ENCODE data around the gene SH3RF2. TPM values are rescaled to one million over a fixed set of nuclear protein-coding genes. Genes with fewer than 3 reads are reported as not detected.

Gene SH3RF2
- polyA plus RNA-seq, 3 donors: not detected

DNA sequence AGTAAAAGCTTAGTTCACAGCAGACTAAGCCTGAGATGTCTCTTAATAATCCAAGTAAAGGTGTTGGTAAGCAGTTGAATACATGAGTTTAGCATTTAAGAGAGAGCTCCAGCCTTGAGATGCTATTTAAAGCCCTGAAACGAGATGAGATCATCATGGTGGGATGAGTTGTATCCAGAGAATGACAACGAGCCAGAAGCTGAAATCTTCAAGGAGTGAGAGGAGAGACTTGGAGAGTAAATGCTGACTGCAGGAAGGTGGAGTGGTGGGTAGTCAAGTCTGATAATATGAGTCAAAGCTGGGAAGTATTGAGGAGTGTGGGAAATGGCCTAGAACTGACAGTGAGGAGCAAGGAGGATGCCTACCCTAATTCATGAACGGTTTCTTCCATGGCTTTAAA, 115.3 kb downstream of the SH3RF2 start:
- H3K27me3 Mint-ChIP-seq (ENCODE audit: low read depth in 3 of 3): peaks cover 0 to 5% (median 2%) of the 10 kb centered on the region in 3 donors
- no peaks in the 10 kb centered on the region for H3K36me3 Mint-ChIP-seq
- Histone ChIP-seq H3K27me3 (ENCODE audit: control insufficient read depth in 2 of 2, insufficient read depth in 2 of 2, low read length in 2 of 2) (no peaks in the 10 kb centered on the region), H4K20me1 (ENCODE audit: insufficient read depth, low read length) (no peaks in the 10 kb centered on the region), H3K4me2 (replicated peaks; ENCODE audit: extremely low read depth, low read length, poor library complexity, severe bottlenecking) (no peak overlapping the region), H3K4me1 (ENCODE audit: control insufficient read depth in 1 of 2, insufficient read depth in 2 of 2, low read length in 2 of 2) (no peaks in the 10 kb centered on the region), H3K36me3 (replicated peaks in 1 of 2; ENCODE audit: control insufficient read depth in 1 of 2, insufficient read depth in 2 of 2, low read length in 2 of 2) (no peaks in the 10 kb centered on the region), H2AFZ (ENCODE audit: insufficient read depth, low read depth, low read length, poor library complexity, severe bottlenecking) (no peak overlapping the region), H3K9ac (ENCODE audit: insufficient read depth, low read length, poor library complexity, severe bottlenecking) (no peak overlapping the region), H3K9me3 (replicated peaks in 1 of 2; ENCODE audit: control insufficient read depth in 1 of 2, insufficient read depth in 1 of 2, low read length in 2 of 2) (no peaks in the 10 kb centered on the region), H3K4me3 (replicated peaks in 1 of 3; ENCODE audit: low read depth in 2 of 3, low read length in 3 of 3) (no peak overlapping the region), H3K79me2 (ENCODE audit: insufficient read depth, low read length) (no peaks in the 10 kb centered on the region), H3K27ac (ENCODE audit: low read depth in 1 of 2, low read length in 2 of 2) (no peak overlapping the region)
- 89% methylated on average over 2 of the region's 3 CpGs for WGBS (ENCODE audit: insufficient coverage)
- H3K4me3 Mint-ChIP-seq: no peak overlapping the region
- DNase-seq: no peak
- no peak for TF ChIP-seq CTCF (IDR thresholded peaks at IDR 0.05)
- no peaks in the 10 kb centered on the region for H3K9me3 Mint-ChIP-seq
- no peaks in the 10 kb centered on the region for H3K4me1 Mint-ChIP-seq
- intact Hi-C loops (cut with micrococcal nuclease): no loop called here
- H3K27ac Mint-ChIP-seq: no peak overlapping the region

DNA sequence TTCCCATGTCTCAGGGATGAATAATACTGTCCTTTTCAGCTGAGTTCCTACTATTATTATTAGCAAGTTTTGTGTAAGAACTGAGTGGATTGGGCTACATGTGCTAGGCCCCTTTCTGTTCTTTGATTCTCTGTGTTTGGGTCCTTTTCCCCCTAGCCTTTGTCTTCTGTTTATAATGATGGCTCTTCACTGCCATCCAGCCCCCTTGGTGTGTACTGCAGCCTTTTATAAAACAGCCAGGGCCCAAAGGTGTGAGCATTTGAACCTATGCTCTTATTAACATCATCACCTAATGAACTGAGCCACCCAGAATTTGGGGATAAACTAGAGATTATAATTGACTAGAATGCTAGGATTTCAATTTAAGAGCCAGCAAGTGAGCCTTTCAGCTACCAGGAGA, 116.4 kb downstream of the SH3RF2 start:
- Mint-ChIP-seq H3K4me3 (no peak overlapping the region), H3K27ac (no peak overlapping the region), H3K36me3 (no peaks in the 10 kb centered on the region), H3K9me3 (no peaks in the 10 kb centered on the region), H3K4me1 (no peaks in the 10 kb centered on the region), H3K27me3 (ENCODE audit: low read depth in 3 of 3) (peaks cover 0 to 3% (median 2%) of the 10 kb centered on the region in 3 donors)
- H3K27me3 ChIP-seq (ENCODE audit: control insufficient read depth in 2 of 2, insufficient read depth in 2 of 2, low read length in 2 of 2): no peaks in the 10 kb centered on the region
- H4K20me1 ChIP-seq (ENCODE audit: insufficient read depth, low read length): no peaks in the 10 kb centered on the region
- no peak overlapping the region for H3K27ac ChIP-seq (ENCODE audit: low read depth in 1 of 2, low read length in 2 of 2)
- H3K4me2 ChIP-seq (replicated peaks; ENCODE audit: extremely low read depth, low read length, poor library complexity, severe bottlenecking): no peak overlapping the region
- intact Hi-C loops (cut with micrococcal nuclease): no loop called here
- H3K9me3 ChIP-seq (replicated peaks in 1 of 2; ENCODE audit: control insufficient read depth in 1 of 2, insufficient read depth in 1 of 2, low read length in 2 of 2): no peaks in the 10 kb centered on the region
- no peak for DNase-seq
- no peaks in the 10 kb centered on the region for H3K79me2 ChIP-seq (ENCODE audit: insufficient read depth, low read length)
- H3K9ac ChIP-seq (ENCODE audit: insufficient read depth, low read length, poor library complexity, severe bottlenecking): no peak overlapping the region
- no peak overlapping the region for H2AFZ ChIP-seq (ENCODE audit: insufficient read depth, low read depth, low read length, poor library complexity, severe bottlenecking)
- no peak for TF ChIP-seq CTCF (IDR thresholded peaks at IDR 0.05)
- no peaks in the 10 kb centered on the region for H3K4me1 ChIP-seq (ENCODE audit: control insufficient read depth in 1 of 2, insufficient read depth in 2 of 2, low read length in 2 of 2)
- H3K4me3 ChIP-seq (replicated peaks in 1 of 3; ENCODE audit: low read depth in 2 of 3, low read length in 3 of 3): no peak overlapping the region
- H3K36me3 ChIP-seq (replicated peaks in 1 of 2; ENCODE audit: control insufficient read depth in 1 of 2, insufficient read depth in 2 of 2, low read length in 2 of 2): no peaks in the 10 kb centered on the region

Measured in CD14-positive monocyte (primary cell).